NCI-H2029 (cell line): ENCODE results near the gene PXK.
A peak's percentile ranks its signal among the peaks of the same experiment; 100 is the strongest.

Experiments used
- DNase-seq: peaks from one replicate; lab custom pipeline; 2025; lab: John Stamatoyannopoulos, UW

PXK gene

GRCh38 chr3:58384381-58385090 lies 51.8 kb downstream of the PXK start:
- no peak for DNase-seq

- no peak for DNase-seq
Observed at GRCh38 chr3:58386626-58387365, 54.1 kb downstream of the PXK start.

- DNase-seq: no peak
Observed at GRCh38 chr3:58387650-58388546, 55.2 kb downstream of the PXK start.

GRCh38 chr3:58388550-58389091 lies 55.9 kb downstream of the PXK start:
- peak; percentile 17 for DNase-seq

GRCh38 chr3:58391156-58391865 lies 58.6 kb downstream of the PXK start:
- DNase-seq: no peak

- no peak for DNase-seq
Observed at GRCh38 chr3:58392181-58392580, 59.5 kb downstream of the PXK start.

GRCh38 chr3:58394339-58394738 lies 61.6 kb downstream of the PXK start:
- DNase-seq: no peak

- no peak for DNase-seq
Observed at GRCh38 chr3:58398669-58399333, 66.1 kb downstream of the PXK start.

- no peak for DNase-seq
Observed at GRCh38 chr3:58403513-58404109, 70.9 kb downstream of the PXK start.

GRCh38 chr3:58404396-58404795 lies 71.7 kb downstream of the PXK start:
- no peak for DNase-seq

- DNase-seq: no peak
Observed at GRCh38 chr3:58408906-58409305, 76.2 kb downstream of the PXK start.

- DNase-seq: no peak
Observed at GRCh38 chr3:58409663-58410062, 77.0 kb downstream of the PXK start.

GRCh38 chr3:58411036-58411435 lies 78.3 kb downstream of the PXK start:
- no peak for DNase-seq

- DNase-seq: no peak
Observed at GRCh38 chr3:58411851-58412830, 79.4 kb downstream of the PXK start.

GRCh38 chr3:58414538-58415197 lies 82.0 kb downstream of the PXK start:
- DNase-seq: peak; percentile 12

GRCh38 chr3:58416191-58416590 lies 83.5 kb downstream of the PXK start:
- no peak for DNase-seq

- no peak for DNase-seq
Observed at GRCh38 chr3:58417075-58417474, 84.4 kb downstream of the PXK start.

- DNase-seq: no peak
Observed at GRCh38 chr3:58418227-58418626, 85.5 kb downstream of the PXK start.
